ENCODE data around the gene SLC35A4.
"Not testable (repeated sequence)": the region's sequence is repeated elsewhere in the genome, so short reads cannot be mapped to it uniquely, and the experiment has no call there.

Gene SLC35A4

DNA sequence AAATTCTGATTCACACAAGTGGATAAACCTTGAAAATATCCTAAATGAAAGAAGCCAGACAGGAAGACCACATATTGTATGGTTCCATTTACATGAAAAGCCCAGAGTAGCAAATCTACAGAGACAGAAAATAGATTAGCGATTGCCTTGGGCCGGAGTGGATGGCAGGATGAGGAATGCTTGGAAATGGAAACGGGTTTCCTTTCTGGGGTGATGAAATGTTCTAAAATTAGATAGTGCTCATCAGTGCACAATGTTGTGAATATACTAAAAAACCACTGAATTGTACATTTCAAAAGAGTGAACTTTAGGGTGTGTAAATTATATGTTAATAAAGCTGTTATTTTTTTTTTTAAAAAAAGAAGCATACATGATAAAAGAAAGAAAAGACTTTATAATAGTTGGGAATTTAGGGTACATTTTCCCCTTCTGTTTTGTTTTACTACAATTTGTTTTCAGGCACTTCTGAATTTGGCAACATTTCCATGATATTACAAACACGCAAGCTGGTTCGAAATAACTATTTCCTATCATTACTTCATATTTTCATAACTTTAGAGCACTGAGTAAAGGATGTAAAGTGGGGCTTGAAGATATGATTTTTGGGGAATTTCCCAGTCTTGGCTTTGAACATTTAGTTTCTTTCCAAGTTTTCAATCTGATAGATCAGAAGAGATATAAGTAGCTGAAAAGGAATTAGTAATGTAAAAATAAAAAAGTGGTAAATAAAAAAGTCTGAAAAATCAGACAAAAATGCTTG lies 23.9 kb downstream of the SLC35A4 start:
- DNase-seq (ENCODE audit: low read depth in 1 of 2, low spot score in 1 of 2) = no peak

DNA sequence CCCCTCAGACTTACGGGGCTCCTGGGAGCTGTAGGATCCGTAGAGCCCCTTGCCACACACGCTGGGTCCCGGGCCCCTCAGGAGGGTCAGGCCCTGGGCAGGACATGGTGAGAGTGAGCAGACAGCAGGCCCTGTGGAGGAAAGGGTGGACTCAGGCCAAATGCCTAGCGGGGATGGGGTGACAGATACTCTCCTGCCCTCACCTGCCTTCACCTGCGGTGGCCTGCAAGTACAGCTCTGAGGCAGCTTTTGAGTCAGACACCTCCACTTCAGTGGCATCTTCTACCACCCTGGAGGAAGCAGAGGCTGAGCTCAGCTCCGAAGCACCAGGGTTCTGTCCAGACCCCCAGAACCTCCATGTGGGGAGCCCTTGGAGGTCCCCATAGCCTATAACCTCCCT lies 26.2 kb downstream of the SLC35A4 start:
- no peak for DNase-seq (ENCODE audit: low read depth in 1 of 2, low spot score in 1 of 2)

DNA sequence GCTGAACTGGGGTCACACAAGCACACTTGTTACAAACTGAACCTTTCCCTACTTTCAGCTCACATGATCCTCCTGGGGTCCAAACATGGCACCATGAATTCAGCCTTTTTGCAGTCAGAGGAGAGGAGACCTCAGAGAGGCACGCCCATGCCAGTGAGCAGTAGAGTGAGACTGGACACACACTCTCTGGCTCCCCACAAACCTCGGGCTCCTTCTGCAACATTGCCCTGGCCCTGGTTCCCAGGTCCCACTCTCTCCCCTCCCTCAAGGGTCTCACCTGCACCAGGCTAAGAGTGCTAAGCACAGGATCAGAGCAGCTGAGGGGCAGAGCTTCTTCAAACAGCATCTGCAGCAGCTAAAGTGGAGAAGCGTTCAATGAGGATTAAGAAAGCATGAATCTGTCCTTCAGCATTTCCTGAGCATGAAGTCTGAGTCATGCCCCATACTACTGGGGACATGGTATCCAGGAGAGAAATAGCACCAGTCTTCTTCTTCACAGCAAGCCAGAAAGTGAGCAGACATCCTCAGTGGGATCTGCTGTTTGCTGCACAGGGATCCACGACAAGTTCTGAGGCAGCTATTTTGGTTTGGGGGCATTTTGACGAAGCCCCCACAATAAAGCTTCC lies 27.2 kb downstream of the SLC35A4 start:
- DNase-seq (ENCODE audit: low read depth in 1 of 2, low spot score in 1 of 2) = no peak

DNA sequence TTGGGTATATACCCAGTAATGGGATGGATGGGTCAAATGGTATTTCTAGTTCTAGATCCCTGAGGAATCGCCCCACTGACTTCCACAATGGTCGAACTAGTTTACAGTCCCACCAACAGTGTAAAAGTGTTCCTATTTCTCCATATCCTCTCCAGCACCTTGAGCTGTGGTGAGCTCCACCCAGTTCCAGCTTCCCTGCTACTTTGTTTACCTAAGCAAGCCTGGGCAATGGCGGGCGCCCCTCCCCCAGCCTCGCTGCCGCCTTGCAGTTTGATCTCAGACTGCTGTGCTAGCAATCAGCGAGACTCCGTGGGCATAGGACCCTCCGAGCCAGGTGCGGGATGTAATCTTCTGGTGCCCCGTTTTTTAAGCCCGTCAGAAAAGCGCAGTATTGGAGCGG lies 28.4 kb downstream of the SLC35A4 start:
- DNase-seq (ENCODE audit: low read depth in 1 of 2, low spot score in 1 of 2) = not testable (repeated sequence)

DNA sequence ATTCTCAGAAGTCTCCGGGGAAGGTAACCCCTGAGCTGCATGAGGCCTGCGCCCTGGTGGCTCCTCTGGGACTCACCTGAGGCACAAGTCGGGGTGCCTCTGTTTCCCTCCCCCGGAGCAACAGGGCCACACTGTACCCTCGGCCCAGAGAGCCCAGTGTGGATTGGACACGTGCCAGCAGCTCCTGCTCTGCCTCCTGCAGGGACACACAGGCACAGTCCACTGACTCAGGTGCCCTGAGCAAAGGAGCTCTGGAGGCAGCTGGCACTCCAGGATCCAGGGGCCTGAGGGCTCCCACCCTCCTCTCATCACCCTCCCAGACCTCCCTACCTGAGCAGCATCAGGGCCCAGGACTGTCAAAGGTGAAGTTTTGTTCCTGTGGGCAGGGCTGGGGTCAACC lies 29.5 kb downstream of the SLC35A4 start:
- DNase-seq (ENCODE audit: low read depth in 1 of 2, low spot score in 1 of 2) = no peak

DNA sequence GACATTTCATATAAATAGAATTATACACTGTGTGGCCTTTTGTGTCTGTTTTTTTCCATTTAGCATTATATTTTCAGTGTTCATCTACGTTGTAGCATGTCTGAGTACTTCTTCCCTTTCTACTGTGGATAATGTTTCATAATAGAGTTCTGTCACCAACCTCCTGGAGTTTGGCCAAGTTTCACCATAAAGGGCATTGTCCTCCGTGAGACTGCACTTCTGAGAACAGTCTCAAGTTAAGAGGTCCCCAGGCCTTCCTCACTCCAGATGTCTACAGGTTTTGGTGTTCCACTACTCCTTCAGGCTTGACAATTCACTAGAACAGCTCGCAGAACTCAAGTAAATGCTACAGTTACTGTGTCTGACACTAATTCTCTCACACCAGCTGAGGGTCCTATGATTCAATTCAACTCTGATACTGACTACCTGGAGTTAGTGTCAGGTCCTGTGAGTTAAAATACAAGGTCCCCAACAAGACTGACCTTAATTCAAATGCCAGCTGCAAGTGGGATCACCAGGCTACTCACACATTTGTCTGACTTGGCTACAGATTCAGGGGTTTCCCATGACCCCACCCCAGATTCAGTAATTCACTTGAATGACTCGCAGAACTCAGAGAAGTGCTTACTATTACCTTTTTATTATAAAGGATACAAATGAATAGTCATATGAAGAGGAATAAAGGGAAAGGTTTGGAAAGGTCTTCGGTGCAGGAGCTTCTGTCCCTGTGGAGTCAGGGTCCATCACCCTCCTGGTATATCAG lies 31.1 kb downstream of the SLC35A4 start:
- DNase-seq (ENCODE audit: low read depth in 1 of 2, low spot score in 1 of 2) = no peak

DNA sequence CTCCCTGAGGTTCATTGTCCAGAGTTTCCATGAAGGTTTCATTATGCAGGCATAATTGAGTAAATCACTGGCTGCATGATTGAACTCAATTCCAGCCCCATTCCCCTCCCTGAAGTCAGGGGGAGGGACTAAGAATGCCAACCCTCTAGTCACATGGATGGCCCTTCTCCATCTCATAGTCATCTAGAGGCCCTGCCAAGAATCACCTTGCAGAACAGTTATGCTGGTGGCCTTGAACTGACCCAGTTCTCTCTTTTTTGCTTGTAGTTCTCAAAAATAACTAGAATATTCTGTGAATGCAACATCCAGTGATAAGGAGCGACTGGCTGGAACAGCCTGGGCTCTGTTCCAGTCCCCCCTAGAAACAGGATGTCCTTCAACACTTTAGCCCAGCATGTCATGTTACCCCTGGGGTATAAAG lies 31.7 kb downstream of the SLC35A4 start:
- no peak for DNase-seq (ENCODE audit: low read depth in 1 of 2, low spot score in 1 of 2)

DNA sequence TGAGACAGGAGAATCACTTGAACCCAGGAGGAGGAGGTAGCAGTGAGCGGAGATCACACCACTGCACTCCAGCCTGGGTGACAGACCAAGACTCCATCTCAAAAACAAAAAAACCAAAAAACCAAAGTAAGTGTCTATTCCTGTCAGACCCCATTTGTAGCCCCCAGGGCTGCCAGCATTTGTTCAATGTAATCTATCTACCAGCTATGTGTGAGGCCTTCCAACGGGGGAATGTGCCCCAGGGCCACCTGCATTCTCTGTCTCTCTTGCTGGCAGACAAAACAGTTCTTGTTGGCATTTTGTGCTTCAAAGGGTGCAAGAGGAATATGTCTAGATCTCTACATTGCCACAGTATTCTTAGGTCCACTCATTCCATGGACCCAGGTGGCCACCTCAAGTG lies 34.2 kb downstream of the SLC35A4 start:
- DNase-seq (ENCODE audit: low read depth in 1 of 2, low spot score in 1 of 2) = no peak

DNA sequence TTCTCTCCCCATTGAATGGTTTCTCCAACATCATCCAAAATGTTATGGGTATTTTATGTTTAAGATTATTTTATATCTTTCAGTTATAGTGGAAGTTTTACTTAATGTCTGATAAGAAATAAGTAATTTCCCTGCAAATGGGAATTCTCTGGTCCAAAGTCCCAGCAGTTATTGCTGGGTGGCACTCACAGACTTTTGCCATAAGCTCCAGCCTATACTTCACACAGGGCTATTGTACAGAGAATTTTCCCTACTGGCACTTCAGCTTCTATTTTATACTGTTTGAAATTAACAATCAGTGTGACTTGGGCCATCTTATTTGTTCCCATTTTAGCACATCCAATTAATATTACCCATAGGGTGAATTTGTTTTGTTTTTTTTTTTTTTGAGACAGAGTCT lies 35.5 kb downstream of the SLC35A4 start:
- DNase-seq (ENCODE audit: low read depth in 1 of 2, low spot score in 1 of 2) = no peak

DNA sequence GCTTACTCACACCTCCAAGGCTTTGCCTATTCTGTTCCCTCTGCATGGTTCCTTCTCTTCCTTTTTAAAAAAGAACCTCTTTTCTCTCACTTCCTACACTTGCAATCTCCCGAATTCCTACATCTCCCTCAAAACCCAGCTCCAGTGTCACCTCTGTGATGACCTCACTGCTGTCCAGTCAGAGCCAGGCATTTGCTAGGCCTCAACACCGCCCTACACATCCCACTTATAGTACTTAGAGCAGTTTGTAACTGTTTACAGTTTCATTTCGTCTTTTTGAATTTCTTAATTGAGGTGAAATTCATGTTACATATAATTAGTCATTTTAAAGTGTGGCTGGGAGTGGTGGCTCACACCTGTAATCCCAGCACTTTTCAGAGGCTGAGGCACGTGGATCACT lies 37.5 kb downstream of the SLC35A4 start:
- DNase-seq (ENCODE audit: low read depth in 1 of 2, low spot score in 1 of 2) = no peak

DNA sequence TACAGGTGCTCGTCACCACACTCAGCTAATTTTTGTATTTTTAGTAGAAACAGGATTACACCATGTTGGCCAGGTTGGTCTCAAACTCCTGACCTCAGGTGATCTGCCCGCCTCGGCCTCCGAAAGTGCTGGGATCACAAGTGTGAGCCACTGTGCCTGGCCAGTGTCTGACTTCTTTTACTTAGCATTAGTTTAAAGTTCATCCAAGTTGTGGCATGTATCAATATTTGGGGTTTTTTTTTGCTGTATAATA lies 38.7 kb downstream of the SLC35A4 start:
- DNase-seq (ENCODE audit: low read depth in 1 of 2, low spot score in 1 of 2) = not testable (repeated sequence)

DNA sequence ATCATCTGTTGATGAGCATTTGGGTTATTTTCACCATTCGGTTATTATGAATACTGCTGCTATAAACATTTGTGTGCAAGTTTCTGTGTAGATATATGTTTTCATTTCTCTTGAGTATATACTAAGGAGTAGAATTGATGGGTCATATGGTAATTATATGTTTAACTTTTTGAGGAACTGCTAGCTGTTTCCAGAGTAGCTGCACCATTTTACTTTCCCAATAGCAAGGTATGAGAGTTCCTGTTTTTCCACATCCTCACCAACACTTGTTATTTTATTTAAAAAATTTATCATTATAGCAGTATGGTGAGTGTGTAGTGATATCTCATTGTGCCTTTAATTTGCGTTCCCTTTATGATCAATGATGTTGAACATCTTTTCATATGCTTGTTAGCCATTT lies 39.1 kb downstream of the SLC35A4 start:
- no peak for DNase-seq (ENCODE audit: low read depth in 1 of 2, low spot score in 1 of 2)

DNA sequence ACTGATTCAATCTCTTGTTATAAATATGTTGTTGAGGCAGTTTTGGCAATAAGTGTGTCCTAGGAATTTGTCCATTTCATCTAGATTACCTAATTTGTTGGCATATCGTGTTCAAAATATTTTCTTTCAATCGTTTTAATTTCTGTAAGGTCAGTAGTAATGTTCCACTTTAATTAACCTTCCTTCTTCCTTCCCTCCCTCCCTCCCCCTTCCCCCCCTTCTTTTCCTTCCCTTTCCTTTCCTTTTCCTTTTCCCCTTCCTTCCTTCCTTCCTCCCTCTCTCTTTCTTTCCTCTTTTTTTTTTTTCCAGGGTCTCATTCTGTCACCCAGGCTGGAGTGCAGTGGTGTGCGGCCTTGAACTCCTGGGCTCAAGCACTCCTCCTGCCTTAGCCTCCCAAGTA lies 41.3 kb downstream of the SLC35A4 start:
- DNase-seq (ENCODE audit: low read depth in 1 of 2, low spot score in 1 of 2) = no peak

DNA sequence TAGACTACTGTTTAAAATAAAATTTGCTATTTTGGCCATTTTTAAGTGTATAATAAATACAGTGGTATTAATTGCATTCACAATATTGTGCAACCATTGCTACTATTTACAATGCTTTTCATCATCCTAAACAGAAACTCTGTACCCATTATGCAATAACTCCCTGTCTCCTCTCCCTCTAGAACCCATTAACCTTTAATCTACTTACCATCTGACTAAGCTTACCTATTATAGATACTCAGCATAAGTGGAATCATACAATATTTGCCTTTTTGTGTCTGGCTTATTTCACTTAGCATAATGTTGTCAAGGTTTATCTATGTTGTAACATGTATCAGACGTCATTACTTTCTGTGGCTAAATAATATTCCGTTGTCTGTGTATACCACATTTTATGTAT lies 42.4 kb downstream of the SLC35A4 start:
- DNase-seq (ENCODE audit: low read depth in 1 of 2, low spot score in 1 of 2) = no peak

DNA sequence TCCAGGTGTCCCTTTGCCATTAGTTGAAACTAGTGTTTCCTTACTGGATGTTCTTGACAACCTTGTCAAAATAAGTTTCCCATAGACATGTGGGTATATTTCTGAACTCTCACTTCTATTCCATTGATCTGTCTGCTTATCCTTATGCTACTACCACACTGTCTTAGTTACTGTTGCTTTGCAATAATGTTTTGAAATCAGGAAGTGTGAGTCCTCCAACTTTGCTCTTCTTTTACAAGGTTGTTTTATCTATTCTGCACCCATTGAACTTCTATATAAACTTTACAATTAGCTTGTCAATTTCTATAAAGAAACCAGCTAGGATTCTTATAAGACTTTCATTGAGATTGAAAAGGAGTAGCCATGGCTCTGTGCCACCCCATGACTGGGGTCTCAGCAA lies 44.1 kb downstream of the SLC35A4 start:
- no peak for DNase-seq (ENCODE audit: low read depth in 1 of 2, low spot score in 1 of 2)

DNA sequence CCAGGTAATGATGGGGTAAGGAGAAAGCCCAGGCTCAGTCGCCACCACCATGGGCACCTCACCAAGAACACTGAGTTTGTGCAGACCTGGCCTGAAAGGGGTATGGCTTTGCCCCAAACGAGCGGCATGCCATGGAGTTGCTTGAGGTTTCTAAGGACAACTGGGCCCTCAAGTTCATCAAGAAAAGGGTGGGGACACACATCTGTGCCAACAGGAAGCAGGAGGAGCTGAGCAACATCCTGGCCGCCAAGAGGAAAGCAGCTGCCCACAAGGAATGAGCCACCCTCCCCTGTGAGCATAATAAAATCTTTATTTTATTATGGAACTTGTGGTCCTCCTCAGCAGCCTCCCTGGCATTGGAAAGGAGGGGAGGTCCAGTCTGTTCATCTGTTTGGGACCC lies 44.5 kb downstream of the SLC35A4 start:
- DNase-seq (ENCODE audit: low read depth in 1 of 2, low spot score in 1 of 2) = no peak

DNA sequence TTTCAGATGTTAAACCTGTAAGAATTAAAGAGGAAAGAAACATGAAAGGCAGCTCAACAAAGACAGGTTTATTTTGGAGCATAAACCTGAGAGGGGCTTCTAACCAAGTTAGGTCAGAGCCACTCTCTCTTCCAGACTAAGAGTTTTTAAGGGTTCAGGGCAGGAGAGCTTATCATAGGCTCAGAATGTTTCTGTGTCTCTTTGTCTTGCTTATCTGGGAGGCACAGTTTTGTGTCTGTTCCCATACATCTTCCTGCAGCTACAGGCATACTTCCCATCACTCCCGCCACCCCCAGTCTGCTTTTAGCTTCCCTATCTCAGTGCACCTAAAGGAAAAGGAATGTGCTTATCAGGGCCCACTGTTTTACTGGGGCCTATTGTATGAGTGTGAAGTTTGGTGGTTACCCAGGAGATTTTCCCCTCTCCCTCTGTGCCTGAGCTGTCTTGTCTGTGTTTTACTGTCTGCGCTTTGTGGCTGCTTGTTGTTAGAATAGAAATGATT lies 46.4 kb downstream of the SLC35A4 start:
- DNase-seq (ENCODE audit: low read depth in 1 of 2, low spot score in 1 of 2) = no peak
